CD1c-positive myeloid dendritic cell (primary cell): ENCODE data around the gene CAD.
A peak's percentile ranks its signal among the peaks of the same experiment; 100 is the strongest.
"Not testable (repeated sequence)": the region's sequence is repeated elsewhere in the genome, so short reads cannot be mapped to it uniquely, and the experiment has no call there.

ENCODE experiments used
- DNase-seq: peaks from one replicate; pipeline ENCODE4 v3.0.0-alpha.2; 2016; ENCODE audit errors: extremely low spot score

CAD gene

DNA sequence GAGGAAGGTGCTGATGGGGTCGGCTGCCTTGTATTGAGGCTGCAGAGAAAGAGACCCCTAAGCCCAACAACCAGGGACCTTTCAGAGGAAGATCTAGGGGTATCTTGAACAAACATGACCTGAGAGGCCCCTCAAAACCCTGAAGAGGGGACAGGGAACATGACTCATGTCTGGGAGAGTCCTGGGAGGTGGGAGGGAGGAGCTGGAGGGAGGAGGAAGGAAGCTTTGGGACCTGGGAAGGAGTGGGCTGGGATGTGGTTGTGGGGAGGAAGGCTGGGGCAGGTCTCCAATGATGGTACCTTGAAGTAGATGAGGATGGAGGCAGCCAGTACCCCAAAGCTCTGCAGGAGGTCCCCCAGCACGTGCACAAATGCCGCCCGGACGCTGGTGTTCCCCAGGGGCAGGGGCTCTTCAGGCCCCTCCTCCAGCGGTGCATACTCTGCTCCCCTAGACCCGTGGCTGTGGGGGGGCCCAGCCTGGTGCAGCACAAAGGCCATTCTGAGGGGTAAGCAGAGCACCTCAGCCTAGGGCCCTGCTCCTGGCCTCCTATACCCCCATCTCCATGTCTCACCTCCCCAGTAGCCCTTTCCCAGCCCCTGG is 39.8 kb downstream of the CAD start:
- no peak for DNase-seq

- DNase-seq: no peak
These were observed 40.9 kb downstream of the CAD start for GRCh38 chr2:27258051-27258450.

DNA sequence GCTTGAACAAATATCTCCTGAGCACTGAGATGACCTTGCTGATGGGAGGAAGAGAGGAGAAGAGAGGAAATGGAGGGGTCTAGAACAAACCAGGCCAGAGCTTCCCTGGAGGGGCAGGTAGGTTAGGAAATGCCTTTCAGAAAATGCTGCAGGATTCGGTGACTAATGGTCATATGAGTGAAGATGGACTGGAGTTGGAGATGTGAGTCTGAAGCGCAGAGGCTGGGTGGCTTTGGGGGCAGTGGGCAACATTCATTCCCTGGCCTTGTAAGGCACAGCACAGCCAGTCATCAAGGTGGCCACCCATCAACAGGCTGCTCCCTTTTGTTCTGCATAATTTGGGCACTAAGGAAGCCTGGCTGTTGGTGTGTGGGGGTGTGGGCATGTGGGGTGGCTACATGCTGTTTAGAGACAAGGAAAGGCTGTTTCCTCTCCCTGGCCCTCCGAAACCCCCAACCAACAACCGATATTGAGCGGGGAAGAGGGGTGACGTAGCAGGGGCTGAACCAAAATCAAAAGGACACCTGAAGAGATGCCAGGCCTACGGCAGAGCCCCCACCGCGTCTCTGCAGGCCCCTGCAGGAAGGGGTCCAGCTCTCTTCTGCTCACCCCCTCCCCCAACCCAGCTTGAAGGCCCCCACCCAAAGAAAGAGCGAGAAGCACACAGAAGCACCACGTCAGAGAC is 44.2 kb downstream of the CAD start:
- DNase-seq: no peak

DNA sequence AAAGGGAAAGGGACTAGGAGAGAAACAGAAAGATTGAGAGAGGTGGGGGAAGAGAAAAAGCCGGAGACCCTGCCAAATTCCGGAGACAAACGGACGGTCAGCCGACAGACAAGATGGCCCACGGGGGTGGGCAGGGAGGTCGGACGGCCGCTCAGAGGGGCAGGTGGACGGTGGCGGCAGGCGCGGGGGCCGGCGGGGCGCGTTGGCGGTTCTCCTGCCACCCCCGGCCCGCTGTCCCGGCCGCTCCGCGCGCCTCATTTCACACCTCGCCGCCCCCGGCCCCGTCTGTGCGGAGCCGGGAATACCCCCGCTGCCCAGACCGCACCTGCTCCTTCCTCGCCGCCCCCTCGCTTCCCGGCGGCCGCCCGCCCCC is 44.7 kb downstream of the CAD start:
- DNase-seq: no peak

GRCh38 chr2:27262379-27263286 is 45.5 kb downstream of the CAD start, which contains the start of gene SLC30A3:
Gene SLC30A3 (minus strand): TSS chr2:27263047. CDS start chr2:27262906, 141 bp downstream.
- peak; percentile 67 for DNase-seq

- no peak for DNase-seq
These were observed 46.4 kb downstream of the CAD start for GRCh38 chr2:27263287-27264252.

GRCh38 chr2:27264253-27264752 is 47.1 kb downstream of the CAD start:
- DNase-seq: no peak

- DNase-seq: peak; percentile 69
These were observed 47.8 kb downstream of the CAD start for GRCh38 chr2:27264753-27265535.

DNA sequence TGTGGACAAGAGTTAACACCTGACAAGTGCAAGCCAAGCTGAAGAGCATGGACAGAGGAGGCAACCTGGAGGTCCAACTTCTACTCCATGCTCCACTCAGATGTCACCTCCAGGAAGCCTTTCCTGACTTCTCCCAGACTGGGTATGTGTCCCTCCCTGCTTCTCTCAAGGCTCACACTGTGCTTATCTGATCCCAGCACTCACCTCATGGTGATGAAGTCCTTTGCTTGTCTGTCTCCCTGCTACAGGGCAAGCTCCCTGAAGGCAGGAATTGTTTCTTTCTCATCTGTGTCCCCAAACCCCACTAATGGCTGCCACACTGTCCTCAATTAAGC is 48.3 kb downstream of the CAD start:
- no peak for DNase-seq

DNA sequence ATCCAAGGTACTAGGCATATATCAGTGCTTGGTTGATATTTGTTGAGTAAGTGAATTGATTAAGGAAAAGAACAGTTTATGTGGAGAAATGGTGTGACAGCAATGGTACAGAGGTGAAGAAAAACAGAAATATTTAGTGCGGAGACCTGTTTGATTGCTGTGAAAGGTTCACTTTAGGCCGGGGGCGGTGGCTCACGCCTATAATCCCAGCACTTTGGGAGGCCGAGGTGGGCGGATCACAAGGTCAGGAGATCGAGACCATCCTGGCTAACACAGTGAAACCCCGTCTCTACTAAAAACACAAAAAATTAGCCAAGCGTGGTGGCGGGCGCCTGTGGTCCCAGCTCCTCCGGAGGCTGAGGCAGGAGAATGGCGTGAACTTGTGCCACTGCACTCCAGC is 51.1 kb downstream of the CAD start:
- not testable (repeated sequence) for DNase-seq

- no peak for DNase-seq
These were observed 53.0 kb downstream of the CAD start for GRCh38 chr2:27270131-27270530.

GRCh38 chr2:27270670-27271069 is 53.5 kb downstream of the CAD start:
- peak; percentile 37 for DNase-seq

GRCh38 chr2:27271631-27272340 is 54.6 kb downstream of the CAD start:
- no peak for DNase-seq

- not testable (repeated sequence) for DNase-seq
These were observed 55.7 kb downstream of the CAD start for GRCh38 chr2:27272537-27273522.

DNA sequence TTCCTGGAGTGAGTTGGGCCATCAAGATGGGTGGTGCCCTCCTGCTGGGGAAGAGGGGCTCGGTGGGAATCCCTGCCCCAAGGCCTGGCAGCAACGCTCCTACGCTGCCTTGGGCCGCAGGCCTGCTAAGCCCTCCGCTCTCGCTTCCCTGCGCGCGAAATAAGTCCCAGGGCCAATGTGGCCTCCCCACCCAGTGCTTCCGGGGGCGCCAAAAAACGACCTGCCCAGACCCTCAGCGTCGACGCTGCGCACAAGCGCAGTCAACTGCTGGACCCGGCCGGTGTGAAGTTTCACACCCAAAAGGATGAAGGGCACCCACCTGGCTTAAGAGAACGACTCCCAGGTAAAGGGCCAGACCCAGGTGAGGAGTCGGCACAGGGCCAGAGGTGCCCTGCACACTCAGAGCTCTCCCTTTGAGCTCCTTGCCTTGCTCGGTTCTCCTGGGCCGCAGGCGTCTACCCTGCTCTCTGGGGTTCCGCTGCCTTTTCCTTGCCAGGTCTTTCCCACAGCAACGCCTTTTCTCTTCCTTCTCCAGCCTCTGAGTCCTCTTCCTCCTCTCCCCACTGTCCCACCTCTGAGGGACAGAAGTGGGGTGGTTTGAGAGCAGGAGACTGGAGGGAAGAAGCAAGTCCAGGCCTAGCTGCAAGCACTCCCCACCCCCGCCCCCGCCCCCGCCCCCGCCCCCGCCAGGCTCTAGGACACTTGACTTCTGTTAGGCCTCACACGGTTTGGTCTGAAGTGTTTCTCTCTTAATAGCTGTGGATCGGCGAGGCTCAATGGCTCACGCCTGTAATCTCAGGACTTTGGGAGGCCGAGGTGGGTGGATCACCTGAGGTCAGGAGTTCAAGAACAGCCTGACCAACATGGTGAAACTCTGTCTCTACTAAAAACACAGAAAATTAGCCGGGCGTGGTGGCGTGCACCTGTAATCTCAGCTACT is 58.3 kb downstream of the CAD start, which contains the start of gene DNAJC5G:
Gene DNAJC5G (plus strand): TSS at position 223 of the 940 bp plus-strand sequence. CDS start 1,296 bp downstream, outside the sequence.
- DNase-seq: no peak

DNA sequence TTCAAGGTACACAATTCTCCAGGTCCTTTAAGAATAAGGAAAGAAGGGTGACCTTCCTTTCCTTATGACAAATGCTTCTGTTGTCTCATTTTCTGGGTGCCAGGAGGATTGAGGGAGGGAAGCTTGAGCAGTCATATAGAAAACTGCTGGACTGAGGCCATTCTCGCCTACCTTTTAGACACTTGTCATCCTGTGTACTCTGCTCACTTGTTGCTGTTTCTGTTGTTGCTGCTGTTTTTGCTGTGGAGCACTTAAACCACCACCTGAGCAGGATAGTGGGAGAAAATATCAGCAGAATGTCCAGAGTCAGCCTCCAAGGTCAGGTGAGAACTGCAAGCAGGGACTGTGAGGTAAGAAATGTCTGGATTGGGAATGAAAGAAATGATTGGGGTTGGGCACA is 60.8 kb downstream of the CAD start:
- no peak for DNase-seq

DNA sequence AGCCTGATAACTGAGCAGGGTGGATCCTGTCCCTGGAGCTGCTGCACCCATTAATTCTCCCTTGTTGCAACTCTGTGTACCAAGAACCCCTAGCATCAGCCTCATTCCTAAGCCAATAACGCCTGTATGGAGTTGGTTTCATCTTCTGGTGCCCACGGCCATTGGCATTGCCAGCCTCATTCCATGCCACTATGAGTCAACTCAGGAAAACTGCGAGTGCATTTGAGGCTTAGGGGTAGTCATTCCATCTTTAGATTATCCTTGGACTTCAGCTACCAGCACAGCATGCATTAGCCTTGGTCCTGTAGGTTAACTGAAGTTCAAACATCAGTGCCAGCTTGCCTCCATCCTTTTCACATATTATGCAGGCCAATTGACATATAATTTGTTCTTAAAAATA is 63.7 kb downstream of the CAD start:
- no peak for DNase-seq
